Gastrocnemius medialis (tissue), 4 donors: ENCODE results near the gene ZBTB20.

Source experiments
- POLR2A ChIP-seq, 2 donors: fragments of 450-650 bp; IDR thresholded peaks; one replicate each; pipeline ENCODE4 v1.6.1; 2017; ENCODE audit warnings: antibody characterized with exemption in 2 of 2, mild to moderate bottlenecking in 2 of 2, moderate library complexity in 2 of 2
- TF ChIP-seq, protein P1 (sequence below), 5 experiments: fragments of 450-650 bp in 3 of 5; fragments of 200-600 bp in 2 of 5; sonication (generic) in 2 of 5; IDR thresholded peaks in 4 of 5; conservative IDR thresholded peaks in 1 of 5; 1 replicate in 4 of 5; 2 replicates in 1 of 5; pipeline ENCODE4 v1.5.1; 2016 to 2019; ENCODE audit warnings: antibody characterized with exemption in 5 of 5, mild to moderate bottlenecking in 3 of 5, moderate library complexity in 3 of 5

DNA sequence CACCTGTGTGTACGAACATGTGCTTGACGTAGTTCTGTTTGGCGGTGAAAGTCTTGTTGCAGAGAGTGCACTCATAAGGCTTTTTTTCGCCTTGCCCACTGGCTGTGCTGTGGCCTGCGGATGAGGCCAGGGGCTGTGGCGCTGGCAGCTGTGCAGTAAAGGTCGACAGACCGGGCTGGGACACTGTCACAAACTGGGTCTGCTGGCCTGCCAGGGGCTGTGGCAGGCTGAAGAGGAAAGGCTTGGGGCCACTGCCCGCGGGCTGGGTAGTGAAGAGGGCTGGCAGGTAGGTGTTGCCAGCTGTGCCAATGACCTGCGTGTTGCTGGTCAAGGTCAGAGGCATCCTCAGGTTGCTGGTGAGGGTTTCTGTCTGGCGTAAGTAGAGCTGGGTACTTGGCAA, 796.8 kb downstream of the ZBTB20 start:
- no peak for TF ChIP-seq POLR2A (IDR thresholded peaks at IDR 0.05)
- TF ChIP-seq, protein P1, sequence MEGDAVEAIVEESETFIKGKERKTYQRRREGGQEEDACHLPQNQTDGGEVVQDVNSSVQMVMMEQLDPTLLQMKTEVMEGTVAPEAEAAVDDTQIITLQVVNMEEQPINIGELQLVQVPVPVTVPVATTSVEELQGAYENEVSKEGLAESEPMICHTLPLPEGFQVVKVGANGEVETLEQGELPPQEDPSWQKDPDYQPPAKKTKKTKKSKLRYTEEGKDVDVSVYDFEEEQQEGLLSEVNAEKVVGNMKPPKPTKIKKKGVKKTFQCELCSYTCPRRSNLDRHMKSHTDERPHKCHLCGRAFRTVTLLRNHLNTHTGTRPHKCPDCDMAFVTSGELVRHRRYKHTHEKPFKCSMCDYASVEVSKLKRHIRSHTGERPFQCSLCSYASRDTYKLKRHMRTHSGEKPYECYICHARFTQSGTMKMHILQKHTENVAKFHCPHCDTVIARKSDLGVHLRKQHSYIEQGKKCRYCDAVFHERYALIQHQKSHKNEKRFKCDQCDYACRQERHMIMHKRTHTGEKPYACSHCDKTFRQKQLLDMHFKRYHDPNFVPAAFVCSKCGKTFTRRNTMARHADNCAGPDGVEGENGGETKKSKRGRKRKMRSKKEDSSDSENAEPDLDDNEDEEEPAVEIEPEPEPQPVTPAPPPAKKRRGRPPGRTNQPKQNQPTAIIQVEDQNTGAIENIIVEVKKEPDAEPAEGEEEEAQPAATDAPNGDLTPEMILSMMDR (IDR thresholded peaks at IDR 0.05 in 4 of 5, conservative IDR thresholded peaks at IDR 0.05 in 1 of 5): no peak
